Measurements from ENCODE around the gene UFSP1.

The UFSP1 gene

GRCh38 chr7:100867040-100867775, 22.3 kb downstream of the UFSP1 start, which contains the start of gene TRIP6:
TRIP6 (plus strand) TSS chr7:100867387; CDS start chr7:100867498, 111 bp downstream.
- ATAC-seq, result peak; percentile 50
- no peak for TF ChIP-seq BACH2 (CRISPR knock-in tag; IDR thresholded peaks at IDR 0.05; ENCODE audit: borderline replicate concordance)
- TF ChIP-seq, protein P1, sequence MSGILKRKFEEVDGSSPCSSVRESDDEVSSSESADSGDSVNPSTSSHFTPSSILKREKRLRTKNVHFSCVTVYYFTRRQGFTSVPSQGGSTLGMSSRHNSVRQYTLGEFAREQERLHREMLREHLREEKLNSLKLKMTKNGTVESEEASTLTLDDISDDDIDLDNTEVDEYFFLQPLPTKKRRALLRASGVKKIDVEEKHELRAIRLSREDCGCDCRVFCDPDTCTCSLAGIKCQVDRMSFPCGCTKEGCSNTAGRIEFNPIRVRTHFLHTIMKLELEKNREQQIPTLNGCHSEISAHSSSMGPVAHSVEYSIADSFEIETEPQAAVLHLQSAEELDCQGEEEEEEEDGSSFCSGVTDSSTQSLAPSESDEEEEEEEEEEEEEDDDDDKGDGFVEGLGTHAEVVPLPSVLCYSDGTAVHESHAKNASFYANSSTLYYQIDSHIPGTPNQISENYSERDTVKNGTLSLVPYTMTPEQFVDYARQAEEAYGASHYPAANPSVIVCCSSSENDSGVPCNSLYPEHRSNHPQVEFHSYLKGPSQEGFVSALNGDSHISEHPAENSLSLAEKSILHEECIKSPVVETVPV (CRISPR knock-in tag; IDR thresholded peaks at IDR 0.05), result no peak
- TF ChIP-seq ZNF565 (CRISPR knock-in tag; conservative IDR thresholded peaks at IDR 0.05; ENCODE audit: low read depth), result no peak
- TF ChIP-seq ZC3H10 (CRISPR knock-in tag; IDR thresholded peaks at IDR 0.05), result no peak
- no peak for TF ChIP-seq TOX (CRISPR knock-in tag; IDR thresholded peaks at IDR 0.05; ENCODE audit: borderline replicate concordance)
- TF ChIP-seq OSR1 (CRISPR knock-in tag; IDR thresholded peaks at IDR 0.05), result no peak
- TF ChIP-seq ARNTL (CRISPR knock-in tag; IDR thresholded peaks at IDR 0.05; ENCODE audit: borderline replicate concordance, low read depth), result no peak
- no peak for TF ChIP-seq POU6F1 (CRISPR knock-in tag; IDR thresholded peaks at IDR 0.05; ENCODE audit: borderline replicate concordance, low read depth)
- TF ChIP-seq TSHZ2 (CRISPR knock-in tag; IDR thresholded peaks at IDR 0.05), result no peak
- no peak for TF ChIP-seq ZNF8 (CRISPR knock-in tag; IDR thresholded peaks at IDR 0.05)
- TF ChIP-seq CSDC2 (CRISPR knock-in tag; IDR thresholded peaks at IDR 0.05), result no peak

GRCh38 chr7:100866729-100867039, 22.8 kb downstream of the UFSP1 start:
- no peak for ATAC-seq
- TF ChIP-seq ARNTL (CRISPR knock-in tag; IDR thresholded peaks at IDR 0.05; ENCODE audit: borderline replicate concordance, low read depth) (no peak), ESRRG (CRISPR knock-in tag; IDR thresholded peaks at IDR 0.05) (no peak), ZNF70 (CRISPR knock-in tag; IDR thresholded peaks at IDR 0.05) (no peak), CREB5 (CRISPR knock-in tag; IDR thresholded peaks at IDR 0.05; ENCODE audit: low read depth) (no peak), RARB (CRISPR knock-in tag; IDR thresholded peaks at IDR 0.05) (no peak), POU6F1 (CRISPR knock-in tag; IDR thresholded peaks at IDR 0.05; ENCODE audit: borderline replicate concordance, low read depth) (no peak), ZFP3 (CRISPR knock-in tag; IDR thresholded peaks at IDR 0.05) (no peak), OSR1 (CRISPR knock-in tag; IDR thresholded peaks at IDR 0.05) (no peak), ZNF8 (CRISPR knock-in tag; IDR thresholded peaks at IDR 0.05) (no peak), ZC3H10 (CRISPR knock-in tag; IDR thresholded peaks at IDR 0.05) (no peak), ZFP30 (CRISPR knock-in tag; IDR thresholded peaks at IDR 0.05) (no peak), CSDC2 (CRISPR knock-in tag; IDR thresholded peaks at IDR 0.05) (no peak), ZNF565 (CRISPR knock-in tag; conservative IDR thresholded peaks at IDR 0.05; ENCODE audit: low read depth) (no peak), BACH2 (CRISPR knock-in tag; IDR thresholded peaks at IDR 0.05; ENCODE audit: borderline replicate concordance) (no peak), PPARA (CRISPR knock-in tag; IDR thresholded peaks at IDR 0.05; ENCODE audit: borderline replicate concordance) (no peak)

DNA sequence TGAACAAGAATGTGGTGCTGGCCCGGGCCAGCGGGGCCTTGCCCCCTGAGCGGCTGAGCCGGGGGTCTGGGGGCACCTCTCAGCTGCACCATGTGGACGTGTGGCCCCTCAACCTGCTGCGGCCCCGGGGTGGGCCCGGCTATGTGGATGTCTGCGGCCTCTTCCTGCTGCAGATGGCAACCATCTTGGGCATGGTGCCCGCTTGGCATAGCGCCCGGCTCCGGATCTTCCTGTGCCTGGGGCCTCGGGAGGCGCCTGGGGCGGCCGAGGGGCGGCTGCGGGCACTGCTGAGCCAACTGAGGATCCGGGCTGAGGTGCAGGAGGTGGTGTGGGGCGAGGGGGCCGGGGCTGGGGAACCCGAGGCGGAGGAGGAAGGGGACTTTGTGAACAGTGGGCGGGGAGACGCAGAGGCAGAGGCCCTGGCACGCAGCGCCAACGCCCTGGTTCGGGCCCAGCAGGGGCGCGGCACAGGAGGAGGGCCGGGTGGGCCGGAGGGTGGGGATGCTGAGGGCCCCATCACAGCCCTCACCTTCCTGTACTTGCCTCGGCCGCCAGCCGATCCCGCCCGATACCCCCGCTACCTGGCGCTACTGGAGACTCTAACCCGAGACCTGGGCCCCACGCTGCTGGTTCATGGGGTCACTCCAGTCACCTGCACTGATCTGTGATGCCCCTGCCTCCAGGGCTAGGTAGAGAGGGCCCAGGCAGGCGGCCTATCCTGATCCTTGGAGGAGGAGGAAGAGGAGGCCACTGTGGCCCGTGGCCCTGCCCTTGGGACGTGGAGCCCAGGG, 23.4 kb downstream of the UFSP1 start:
- TF ChIP-seq TSHZ2 (CRISPR knock-in tag; IDR thresholded peaks at IDR 0.05) (no peak), PPARA (CRISPR knock-in tag; IDR thresholded peaks at IDR 0.05; ENCODE audit: borderline replicate concordance) (no peak), CREB5 (CRISPR knock-in tag; IDR thresholded peaks at IDR 0.05; ENCODE audit: low read depth) (no peak), TCF4 (CRISPR knock-in tag; IDR thresholded peaks at IDR 0.05; ENCODE audit: borderline replicate concordance) (no peak), ZFP30 (CRISPR knock-in tag; IDR thresholded peaks at IDR 0.05) (no peak), ZFP3 (CRISPR knock-in tag; IDR thresholded peaks at IDR 0.05) (no peak), CSDC2 (CRISPR knock-in tag; IDR thresholded peaks at IDR 0.05) (no peak), ISL1 (CRISPR knock-in tag; IDR thresholded peaks at IDR 0.05) (no peak), ARNTL (CRISPR knock-in tag; IDR thresholded peaks at IDR 0.05; ENCODE audit: borderline replicate concordance, low read depth) (no peak), ZC3H10 (CRISPR knock-in tag; IDR thresholded peaks at IDR 0.05) (no peak), RARB (CRISPR knock-in tag; IDR thresholded peaks at IDR 0.05) (no peak)
- peak; percentile 47 for ATAC-seq

Data from SK-N-SH treated with all-trans-retinoic acid at 6 μM for 48 hours (cell line).